ENCODE results near the gene TMEM63B. TPM values are rescaled to one million over a fixed set of nuclear protein-coding genes. Genes with fewer than 3 reads are reported as not detected.
A peak's percentile ranks its signal among the peaks of the same experiment; 100 is the strongest.

Gene TMEM63B
- total and polyA plus RNA-seq, 11 donors: 26.2 to 52.9 (median 41.2) TPM

- H3K27ac ChIP-seq: peak overlapping the region in 6 of 12 donors; percentile 26 to 57 (median 42)
Measured at GRCh38 chr6:44185953-44186634, 58.7 kb downstream of the TMEM63B start.

GRCh38 chr6:44186635-44187025 is 59.3 kb downstream of the TMEM63B start:
- Histone ChIP-seq H3K27ac (peak overlapping the region in 9 of 12 donors; percentile 10 to 57 (median 39)), H3K9me3 (no peaks in the 10 kb centered on the region), H3K36me3 (no peaks in the 10 kb centered on the region), H3K4me1 (peaks cover 0 to 13% (median 5%) of the 10 kb centered on the region in 12 donors), H3K4me3 (no peak overlapping the region), H3K27me3 (no peaks in the 10 kb centered on the region)
- ATAC-seq (peak in 3 of 4 donors; percentile 39 to 76 (median 66)), DNase-seq (no peak)
- TF ChIP-seq CTCF (IDR thresholded peaks at IDR 0.05): no peak
- no peak for TF ChIP-seq POLR2A (IDR thresholded peaks at IDR 0.05)
- whole genome bisulfite sequencing, 4 donors: 60 to 73% (median 68%) methylated on average over 7 of the region's 7 CpGs
- intact Hi-C loops (cut with DNase I): no loop called here

More at GRCh38 chr6:44185953-44186634, 58.7 kb downstream of the TMEM63B start:
- ATAC-seq (peak in 1 of 4 donors; percentile 18), DNase-seq (no peak)
- no peaks in the 10 kb centered on the region for H3K36me3 ChIP-seq
- H3K27me3 ChIP-seq: no peaks in the 10 kb centered on the region
- intact Hi-C loops (cut with DNase I): no loop called here
- no peaks in the 10 kb centered on the region for H3K9me3 ChIP-seq
- WGBS, 4 donors: 44 to 50% (median 48%) methylated on average over 9 of the region's 9 CpGs
- peaks cover 0 to 13% (median 5%) of the 10 kb centered on the region in 12 donors for H3K4me1 ChIP-seq
- TF ChIP-seq CTCF (IDR thresholded peaks at IDR 0.05) (no peak), POLR2A (IDR thresholded peaks at IDR 0.05) (no peak)
- H3K4me3 ChIP-seq: no peak overlapping the region

DNA sequence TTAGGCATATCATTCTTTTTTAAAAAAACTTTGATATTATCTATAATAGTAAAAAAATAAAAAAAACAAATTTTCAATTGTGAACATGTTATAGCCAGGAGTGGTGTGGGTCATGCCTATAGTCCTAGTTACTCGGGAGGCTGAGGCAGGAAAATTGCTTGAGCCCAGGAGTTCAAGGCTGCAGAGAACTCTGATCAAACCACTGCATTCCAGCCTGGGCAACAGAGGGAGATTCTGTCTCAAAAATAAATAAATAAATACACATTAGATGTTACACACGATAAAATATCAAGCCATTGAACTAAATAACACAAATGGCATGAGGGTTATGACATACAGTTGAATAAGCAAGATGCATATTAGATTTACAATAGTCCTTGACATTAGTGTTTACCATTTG is 61.5 kb downstream of the TMEM63B start:
- TF ChIP-seq CTCF (IDR thresholded peaks at IDR 0.05) (no peak), POLR2A (IDR thresholded peaks at IDR 0.05) (no peak)
- no peaks in the 10 kb centered on the region for H3K9me3 ChIP-seq
- peaks cover 0 to 24% (median 5%) of the 10 kb centered on the region in 12 donors for H3K4me1 ChIP-seq
- DNase-seq: no peak
- 84 to 97% (median 86%) methylated on average over 2 of the region's 2 CpGs for WGBS, 4 donors
- no peak overlapping the region for H3K27ac ChIP-seq
- no peaks in the 10 kb centered on the region for H3K27me3 ChIP-seq
- H3K4me3 ChIP-seq: no peak overlapping the region
- ATAC-seq: no peak
- intact Hi-C loops (cut with DNase I): no loop called here
- no peaks in the 10 kb centered on the region for H3K36me3 ChIP-seq

DNA sequence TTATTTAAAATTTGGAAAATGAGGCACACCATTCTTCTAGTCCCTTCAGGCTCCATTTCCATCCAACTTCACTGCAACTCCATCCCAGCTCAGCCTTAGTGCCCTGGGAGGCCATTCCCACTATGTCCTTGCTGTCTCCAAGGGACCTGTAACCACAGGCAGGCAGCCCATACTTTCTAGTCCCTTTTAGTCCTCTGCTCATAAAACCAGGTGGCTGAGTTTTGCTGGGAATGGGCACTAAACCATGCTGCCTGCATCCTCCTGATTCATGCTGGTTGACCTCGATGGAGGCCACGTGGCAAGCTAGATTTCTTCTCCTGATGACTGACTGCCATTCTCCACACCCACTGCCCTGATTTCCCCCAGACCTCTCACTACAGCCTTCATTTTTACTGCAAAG is 61.9 kb downstream of the TMEM63B start:
- WGBS, 4 donors: 75 to 89% (median 83%) methylated on average over 2 of the region's 2 CpGs
- no peaks in the 10 kb centered on the region for H3K36me3 ChIP-seq
- H3K27ac ChIP-seq: no peak overlapping the region
- DNase-seq (no peak), ATAC-seq (no peak)
- no peak overlapping the region for H3K4me3 ChIP-seq
- H3K4me1 ChIP-seq: peaks cover 0 to 24% (median 5%) of the 10 kb centered on the region in 12 donors
- intact Hi-C loops (cut with DNase I): no loop called here
- TF ChIP-seq CTCF (IDR thresholded peaks at IDR 0.05) (no peak), POLR2A (IDR thresholded peaks at IDR 0.05) (no peak)
- H3K9me3 ChIP-seq: no peaks in the 10 kb centered on the region
- H3K27me3 ChIP-seq: no peaks in the 10 kb centered on the region

Data from heart left ventricle (tissue), 16 donors.